Heart left ventricle (tissue), 16 donors: Measurements from ENCODE around the gene CRHR1. TPM values are rescaled to one million over a fixed set of nuclear protein-coding genes. Genes with fewer than 3 reads are reported as not detected.
A peak's percentile ranks its signal among the peaks of the same experiment; 100 is the strongest.

Experiments used
- ATAC-seq, 4 donors: fragments of 200-7000 bp; cut with Tn5 transposase; one replicate each; pipeline ENCODE4 v1.9.1; 2020 to 2022; ENCODE audit warnings: moderate library complexity in 4 of 4, mild to moderate bottlenecking in 3 of 4, moderate number of reproducible peaks in 1 of 4
- DNase-seq, 5 donors: peaks; one replicate each; pipeline ENCODE4 v3.0.0-alpha.2; 2020
- H3K27ac ChIP-seq, 12 donors: fragments of 200-600 bp; sonication (generic) in 4 of 12; one replicate each; pipeline versions ENCODE4 v1.5.0 to v1.8.0; 2016 to 2022; ENCODE audit warnings: mild to moderate bottlenecking in 2 of 12
- H3K27me3 ChIP-seq, 9 donors: fragments of 200-600 bp; sonication (generic) in 2 of 9; one replicate each; pipeline versions ENCODE4 v1.5.1 to v1.8.0; 2016 to 2022; ENCODE audit warnings: mild to moderate bottlenecking in 3 of 9
- H3K36me3 ChIP-seq, 9 donors: fragments of 200-600 bp; sonication (generic) in 2 of 9; one replicate each; pipeline versions ENCODE4 v1.5.0 to v1.8.0; 2018 to 2022; ENCODE audit warnings: mild to moderate bottlenecking in 2 of 9
- H3K4me1 ChIP-seq, 12 donors: fragments of 200-600 bp; sonication (generic) in 4 of 12; one replicate each; pipeline versions ENCODE4 v1.5.0 to v1.8.0; 2016 to 2022; ENCODE audit warnings: mild to moderate bottlenecking in 3 of 12
- H3K4me3 ChIP-seq, 12 donors: fragments of 200-600 bp; sonication (generic) in 4 of 12; one replicate each; pipeline versions ENCODE4 v1.5.0 to v1.8.0; 2017 to 2022; ENCODE audit warnings: mild to moderate bottlenecking in 9 of 12, moderate library complexity in 4 of 12
- H3K9me3 ChIP-seq, 12 donors: fragments of 200-600 bp; sonication (generic) in 4 of 12; one replicate each; pipeline versions ENCODE4 v1.5.0 to v1.8.0; 2016 to 2022; ENCODE audit warnings: mild to moderate bottlenecking in 1 of 12
- CTCF ChIP-seq, 12 donors: fragments of 200-600 bp; sonication (generic) in 4 of 12; IDR thresholded peaks; one replicate each; pipeline versions ENCODE4 v1.5.0 to v1.8.0; 2018 to 2022; ENCODE audit warnings: antibody characterized with exemption in 12 of 12, mild to moderate bottlenecking in 5 of 12
- POLR2A ChIP-seq, 2 donors: fragments of 450-650 bp; IDR thresholded peaks; one replicate each; pipeline ENCODE4 v1.6.1; 2017; ENCODE audit warnings: antibody characterized with exemption in 2 of 2, mild to moderate bottlenecking in 2 of 2, moderate library complexity in 2 of 2
- WGBS, 4 donors: extraction: QIAGEN DNeasy Blood & Tissue Kit in 2 of 4; methylation state at CpG; one replicate each; pipeline versions ENCODE4 v1.1.5 to v1.1.7; 2013 to 2018; 5-methylcytosine and 5-hydroxymethylcytosine counted together
- intact Hi-C, 10 donors: fragments of 100-400 bp; cut with DNase I; formaldehyde crosslinking; loops; one replicate each; pipeline versions ENCODE4 v1.11.1 to v1.14.2; 2022
- polyA plus RNA-seq, 2 donors: library from polyadenylated mRNA; stranded (reverse); fragments of 200-250 nt; gene quantifications; one replicate each; pipeline ENCODE4 v1.2.3, GENCODE V29; 2013
- total RNA-seq, 9 donors: library from RNA; depleted of rRNA in 2 of 9; stranded (reverse); fragments of >200 nt in 2 of 9; fragmentation: NEBNext Ultra II Directional in 3 of 9; extraction: Animal tissue kit (Norgen Biotek cat#: 25700) in 3 of 9; gene quantifications; one replicate each; pipeline versions ENCODE4 v1.1.0 to v1.2.4, GENCODE V29; 2016 to 2023
- donor health status: ischemic (EF 13 %, LVEDD 7.1; RV severe dilation, severe dysfunction).
- donor health status: healthy with polysubstance abuse.
- donor health status: DM: no; HTN: yes; CAD: no.
- donor health status: DM: no; HTN: no; CAD: no.
- donor health status: ischemic (EF 25% LVEDD 6.9; RV normal size, moderate dysfunction).
- donor health status: ischemic (EF 25% LVEDD 5.7; RV mildly dilated, moderate dysfunction).
- donor health status: healthy.
- donor health status: DM: yes; HTN: yes; CAD: no.
- donor health status: ischemic (EF 35%, LVEDD 5.7; RV mildly dilated, moderate dysfunction).
- donor health status: nonischemic (EF 11% LVEDD 7.7; RV severe dilation, severe dysfunction).
- donor health status: DM: yes; HTN: yes; CAD: no.
- donor health status: PGD.
- donor health status: ischemic (EF 29% LVEDD 5.4; RV normal size, mild dysfunction).
- donor health status: nonischemic (EF 23%, LVEDD 6.1; RV moderate dilation, normal function).

CRHR1 gene
- total and polyA plus RNA-seq, 11 donors: 0.52 TPM; not detected in 10

DNA sequence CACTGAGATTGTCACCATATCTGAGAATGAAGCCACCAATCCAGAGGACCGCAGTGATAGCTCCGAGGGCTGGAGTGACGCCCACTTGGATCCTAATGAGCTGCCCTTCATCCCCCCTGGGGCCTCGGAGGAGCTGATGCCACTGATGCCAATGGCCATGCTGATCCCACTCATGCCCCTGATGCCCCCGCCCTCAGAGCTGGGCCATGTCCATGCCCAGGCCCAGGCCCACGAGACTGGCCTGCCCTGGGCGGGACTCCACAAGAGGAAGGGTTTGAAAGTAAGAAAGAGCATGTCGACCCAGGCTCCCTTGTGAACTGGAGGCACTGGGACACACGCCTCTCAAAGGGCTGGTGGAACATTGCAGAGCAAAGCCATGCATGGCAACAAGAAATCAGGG lies 62.5 kb downstream of the CRHR1 start:
- Histone ChIP-seq H3K4me3 (no peak overlapping the region), H3K27me3 (peaks cover 0 to 9% (median 0%) of the 10 kb centered on the region in 9 donors), H3K9me3 (no peaks in the 10 kb centered on the region), H3K4me1 (peaks cover 0 to 3% (median 0%) of the 10 kb centered on the region in 12 donors), H3K36me3 (no peaks in the 10 kb centered on the region), H3K27ac (no peak overlapping the region)
- intact Hi-C loops: no loop called here
- DNase-seq (peak in 1 of 5 donors; percentile 48), ATAC-seq (no peak)
- TF ChIP-seq CTCF (IDR thresholded peaks at IDR 0.05): no peak
- no peak for TF ChIP-seq POLR2A (IDR thresholded peaks at IDR 0.05)
- WGBS, 4 donors: 68 to 86% (median 78%) methylated on average over 6 to 9 of the region's 9 CpGs

DNA sequence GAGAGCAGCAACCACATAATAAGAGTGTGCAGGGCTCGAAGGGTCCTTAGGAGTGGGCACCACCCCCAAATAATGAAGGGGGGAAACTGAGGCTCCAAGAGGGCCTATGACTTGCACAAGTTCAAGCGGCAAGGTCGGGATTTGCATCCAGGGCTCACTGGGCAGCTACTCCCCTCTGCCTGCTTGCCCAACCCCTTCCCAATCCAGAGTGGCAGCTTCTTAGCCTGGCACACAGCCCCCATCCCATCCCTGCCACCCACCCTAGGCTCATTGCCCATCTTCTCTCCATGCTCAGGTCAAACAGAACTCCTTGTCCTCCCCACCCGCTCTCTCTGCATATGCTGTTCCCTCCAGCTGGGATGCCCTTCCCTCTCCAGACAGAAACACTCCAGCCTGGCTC lies 63.0 kb downstream of the CRHR1 start:
- ATAC-seq: no peak
- 78 to 86% (median 81%) methylated on average over 4 of the region's 4 CpGs for WGBS, 4 donors

DNA sequence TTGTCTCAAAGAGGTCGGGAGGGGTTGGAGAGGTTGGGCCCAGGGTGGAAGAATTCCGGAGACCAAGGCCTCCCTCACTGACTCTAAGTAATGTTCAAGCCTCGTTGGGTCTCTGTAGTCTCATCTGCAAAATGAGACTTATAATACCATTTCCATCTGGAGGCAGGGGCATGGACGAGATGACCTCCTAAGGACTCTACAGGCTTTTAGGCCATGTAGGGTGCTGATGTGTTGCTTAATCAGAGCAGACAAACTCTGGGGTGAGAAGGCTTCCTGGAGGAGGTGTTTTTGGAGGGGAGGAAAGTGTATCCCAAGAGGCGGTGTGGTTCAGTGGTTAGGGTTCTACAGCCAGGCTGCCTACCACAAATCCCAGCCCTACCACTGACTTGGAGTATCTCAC lies 63.6 kb downstream of the CRHR1 start:
- no peak overlapping the region for H3K4me3 ChIP-seq

More for the DNA sequence above, 63.0 kb downstream of the CRHR1 start:
- peaks cover 0 to 3% (median 0%) of the 10 kb centered on the region in 12 donors for H3K4me1 ChIP-seq
- no peak for DNase-seq
- no peak overlapping the region for H3K27ac ChIP-seq
- H3K9me3 ChIP-seq: no peaks in the 10 kb centered on the region
- H3K4me3 ChIP-seq: no peak overlapping the region
- intact Hi-C loops: no loop called here
- TF ChIP-seq POLR2A (IDR thresholded peaks at IDR 0.05) (no peak), CTCF (IDR thresholded peaks at IDR 0.05) (no peak)
- peaks cover 0 to 9% (median 0%) of the 10 kb centered on the region in 9 donors for H3K27me3 ChIP-seq
- H3K36me3 ChIP-seq: no peaks in the 10 kb centered on the region

DNA sequence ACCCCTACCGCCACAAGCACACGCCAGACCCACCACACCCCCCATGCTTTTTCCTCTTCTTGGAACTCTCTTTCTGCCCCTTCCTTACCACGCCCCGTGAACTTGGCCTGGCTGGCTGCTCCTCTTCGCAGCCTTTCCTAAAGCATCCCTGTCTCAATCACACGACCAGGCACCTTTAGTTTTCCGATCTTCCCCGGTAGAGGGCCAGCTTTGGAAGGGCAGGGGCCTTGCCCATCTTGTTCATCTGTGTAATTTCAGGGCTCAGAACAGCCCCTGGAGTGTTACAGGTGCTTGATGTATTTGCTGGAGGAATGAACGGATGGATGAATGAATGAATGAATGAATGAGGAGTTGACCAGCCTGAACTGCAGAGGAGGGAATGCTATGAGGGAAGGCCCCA lies 64.3 kb downstream of the CRHR1 start:
- H3K36me3 ChIP-seq: no peaks in the 10 kb centered on the region
- WGBS, 4 donors: 85 to 88% (median 87%) methylated on average over 9 of the region's 9 CpGs
- H3K27ac ChIP-seq: no peak overlapping the region

More for the DNA sequence above, 63.6 kb downstream of the CRHR1 start:
- DNase-seq: no peak
- intact Hi-C loops: no loop called here
- H3K9me3 ChIP-seq: no peaks in the 10 kb centered on the region
- TF ChIP-seq POLR2A (IDR thresholded peaks at IDR 0.05) (no peak), CTCF (IDR thresholded peaks at IDR 0.05) (no peak)
- H3K4me1 ChIP-seq: peaks cover 0 to 3% (median 0%) of the 10 kb centered on the region in 12 donors
- H3K27me3 ChIP-seq: peaks cover 0 to 12% (median 0%) of the 10 kb centered on the region in 9 donors
- ATAC-seq: no peak
- WGBS, 4 donors: 79 to 88% (median 81%) methylated on average over 5 of the region's 5 CpGs
- no peak overlapping the region for H3K27ac ChIP-seq
- H3K36me3 ChIP-seq: no peaks in the 10 kb centered on the region

More for the DNA sequence above, 64.3 kb downstream of the CRHR1 start:
- intact Hi-C loops: no loop called here
- peaks cover 0 to 3% (median 0%) of the 10 kb centered on the region in 12 donors for H3K4me1 ChIP-seq
- ATAC-seq (no peak), DNase-seq (no peak)
- H3K9me3 ChIP-seq: no peaks in the 10 kb centered on the region
- no peak overlapping the region for H3K4me3 ChIP-seq
- H3K27me3 ChIP-seq: peaks cover 0 to 18% (median 0%) of the 10 kb centered on the region in 9 donors
- TF ChIP-seq POLR2A (IDR thresholded peaks at IDR 0.05): no peak
- TF ChIP-seq CTCF (IDR thresholded peaks at IDR 0.05): no peak
